Inferior parietal cortex (tissue), 1 donor: ENCODE results near the gene GAST.

ENCODE experiments used
- DNase-seq: peaks from one replicate; pipeline ENCODE4 v3.0.0-alpha.2; 2016; ENCODE audit errors: extremely low spot score

GAST gene

DNA sequence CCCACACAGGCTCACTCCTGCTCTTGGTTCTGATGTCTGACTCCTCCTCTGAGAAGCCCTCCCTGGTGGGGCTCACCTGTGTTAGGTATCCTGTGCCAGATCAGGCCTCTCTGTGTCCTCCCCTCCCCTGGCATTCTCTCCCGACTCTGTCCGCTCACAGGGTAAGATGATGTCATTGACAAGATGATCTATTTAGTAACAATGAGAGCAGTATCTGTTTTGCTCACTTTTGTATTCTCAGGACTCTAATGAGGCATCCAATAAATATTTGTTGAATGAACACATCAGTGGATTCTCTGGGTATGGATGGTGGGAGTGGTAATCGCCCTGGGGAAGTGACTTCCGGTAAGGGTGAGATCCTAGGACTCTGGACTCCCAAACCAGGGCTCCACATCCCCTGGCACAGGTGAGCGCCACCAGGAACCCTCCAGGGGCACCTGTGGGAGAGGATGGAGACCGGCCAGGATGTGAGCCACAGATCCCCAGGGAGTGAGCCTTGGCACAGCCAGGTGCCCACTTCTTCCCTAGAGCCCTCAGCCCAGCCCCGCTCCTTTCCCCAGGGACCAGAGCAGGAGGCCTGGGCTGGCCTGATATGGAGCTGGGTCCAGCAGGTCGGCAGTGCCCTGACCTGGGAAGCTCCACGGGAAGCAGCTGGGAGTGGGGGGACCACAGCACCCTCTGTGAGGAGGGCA is 27.7 kb downstream of the GAST start:
- DNase-seq = no peak

DNA sequence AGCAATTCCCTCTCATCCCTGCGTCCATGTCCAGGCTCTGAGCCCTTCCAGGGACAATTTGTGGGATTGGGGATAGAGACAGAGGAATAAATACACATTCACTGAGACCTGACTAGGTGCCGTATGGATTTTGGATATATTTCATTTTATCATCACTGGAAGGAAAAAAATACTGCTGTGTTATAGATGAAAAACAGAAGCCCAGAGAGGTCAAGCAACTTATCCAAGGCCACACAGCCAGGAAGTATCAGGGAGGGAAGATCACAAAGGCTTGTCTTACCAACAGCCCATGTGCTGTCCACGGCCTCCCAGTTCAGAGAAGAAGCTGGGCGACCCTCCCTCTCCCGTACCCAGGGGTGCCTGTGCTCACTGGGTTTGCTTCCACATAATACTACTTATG is 28.4 kb downstream of the GAST start:
- DNase-seq = no peak

DNA sequence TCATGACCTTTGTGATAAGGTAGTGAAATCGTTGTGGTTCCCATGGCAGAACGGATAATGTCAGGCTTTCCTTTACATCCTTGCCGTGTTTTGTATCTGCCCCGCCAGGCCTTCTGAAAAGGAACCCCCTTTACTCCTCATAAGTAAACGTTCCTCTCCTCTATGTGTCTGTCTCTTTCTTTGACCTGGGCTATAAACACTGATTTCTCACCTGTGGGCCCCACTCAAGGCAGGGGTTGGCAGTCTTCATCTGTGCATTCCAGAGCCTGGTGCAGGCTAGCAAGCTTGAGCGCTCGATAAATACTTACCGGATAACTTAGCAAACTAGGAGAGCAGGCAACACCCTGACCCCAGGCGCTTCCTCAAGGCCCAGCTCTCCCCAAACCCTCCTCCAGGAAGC is 29.6 kb downstream of the GAST start:
- no peak for DNase-seq

DNA sequence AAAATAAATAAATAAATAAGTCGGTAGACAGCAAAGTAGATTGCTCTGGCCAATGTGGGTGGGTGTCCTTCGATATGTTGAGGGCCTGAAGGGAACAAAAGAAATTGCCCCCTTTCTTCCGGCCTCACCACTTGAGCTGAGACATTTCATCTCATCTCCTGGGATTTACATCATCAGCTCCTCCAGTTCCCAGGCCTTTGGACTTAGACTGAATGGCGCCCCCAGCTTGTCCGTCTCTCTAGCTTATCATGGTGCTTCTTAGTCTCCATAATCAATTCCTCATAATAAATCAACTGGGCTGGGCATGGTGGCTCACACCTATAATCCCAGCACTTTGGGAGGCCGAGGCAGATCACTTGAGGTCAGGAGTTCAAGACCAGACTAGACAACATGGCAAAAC is 36.1 kb downstream of the GAST start:
- no peak for DNase-seq

DNA sequence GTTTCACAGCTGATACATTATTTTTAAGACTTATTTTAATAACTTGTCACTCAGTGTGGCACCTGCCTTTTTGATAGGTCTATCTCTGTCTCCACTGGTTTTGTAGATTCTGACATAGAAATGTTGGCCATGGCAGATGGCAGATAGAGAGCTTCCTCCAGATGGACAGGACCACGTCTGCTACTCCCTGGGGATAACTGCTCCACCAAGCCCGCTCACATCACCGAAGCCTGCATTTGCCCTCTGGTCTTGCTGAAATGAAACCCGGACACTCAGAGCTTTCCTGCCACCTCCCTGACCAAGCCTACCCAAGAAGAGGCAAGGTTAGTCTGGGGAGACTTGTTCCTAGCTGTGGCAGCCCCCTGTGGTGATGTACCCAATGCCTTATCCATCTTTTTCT is 38.7 kb downstream of the GAST start:
- no peak for DNase-seq

DNA sequence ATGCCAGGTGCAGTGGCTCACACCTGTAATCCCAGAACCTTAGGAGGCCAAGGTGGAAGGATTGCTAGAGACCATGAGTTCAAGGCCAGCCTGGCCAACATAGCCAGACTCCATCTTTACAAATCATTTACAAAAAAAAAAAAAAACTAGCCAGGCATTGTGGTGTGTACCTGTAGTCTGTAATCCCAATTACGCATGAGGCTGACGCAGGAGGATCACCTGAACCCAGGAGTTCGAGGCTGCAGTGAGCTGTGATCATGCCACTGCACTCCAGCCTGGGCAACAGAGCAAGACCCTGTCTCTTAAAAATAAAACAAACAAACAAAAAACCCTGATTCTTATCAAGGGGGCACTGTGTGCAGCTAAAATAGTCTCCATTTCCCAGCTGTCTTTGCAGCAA is 39.2 kb downstream of the GAST start:
- no peak for DNase-seq

DNA sequence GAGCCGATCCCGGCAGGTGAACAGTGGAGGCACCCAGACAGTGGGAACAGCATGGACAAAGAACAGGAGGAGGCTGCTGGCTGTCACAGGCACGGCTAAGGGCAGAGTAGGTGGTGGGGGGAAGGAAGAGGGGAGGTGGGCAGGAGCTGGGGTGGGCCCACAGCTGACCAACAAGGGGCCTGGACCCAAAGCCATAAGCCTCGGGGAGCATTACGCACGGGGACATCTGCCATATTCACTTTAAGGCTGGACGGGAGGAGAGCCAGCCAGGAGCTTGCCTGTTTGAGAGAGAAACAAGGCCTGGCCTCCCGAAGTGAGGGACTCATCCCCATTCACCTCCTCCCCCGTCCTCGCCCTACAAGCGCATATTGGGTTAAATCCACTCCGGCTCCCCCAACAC is 41.9 kb downstream of the GAST start:
- no peak for DNase-seq

DNA sequence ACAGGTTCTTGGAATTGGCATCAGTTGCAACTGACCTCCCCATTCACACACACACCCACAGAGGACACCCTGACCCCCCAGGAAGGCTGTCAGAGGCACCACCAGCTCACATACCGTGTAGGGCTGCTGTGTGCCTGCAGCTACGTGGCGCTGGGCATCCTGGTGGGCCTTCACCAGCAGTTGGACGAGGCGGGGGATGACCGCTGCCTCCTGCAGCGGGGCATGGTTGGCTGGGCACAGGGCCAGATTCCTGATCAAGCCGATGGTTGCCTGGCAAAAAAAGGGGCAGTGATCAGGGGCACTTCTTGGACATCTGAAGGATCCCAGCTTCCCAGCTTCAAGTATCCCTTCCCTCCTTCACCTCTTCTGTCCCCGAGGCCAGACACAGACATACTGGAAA is 46.5 kb downstream of the GAST start:
- DNase-seq = no peak

DNA sequence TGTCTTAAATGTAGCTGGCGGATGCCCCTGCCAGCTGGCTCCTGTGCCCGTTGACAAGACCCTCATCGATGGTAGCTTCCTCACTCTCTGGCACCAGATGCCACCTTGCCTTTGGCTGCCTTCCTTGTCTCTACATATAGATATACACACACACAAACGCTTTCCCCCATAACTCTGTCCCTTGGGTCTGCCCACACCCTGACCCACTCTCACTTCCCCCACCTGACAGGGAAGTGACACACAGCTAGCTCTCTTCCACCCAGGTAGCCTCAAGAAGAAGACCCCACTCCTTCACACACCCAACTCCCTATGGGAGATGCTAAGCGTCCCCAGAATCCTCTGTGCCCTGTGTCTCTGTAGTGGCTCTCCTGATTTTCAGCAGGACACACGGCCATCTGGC is 48.7 kb downstream of the GAST start:
- DNase-seq = no peak

DNA sequence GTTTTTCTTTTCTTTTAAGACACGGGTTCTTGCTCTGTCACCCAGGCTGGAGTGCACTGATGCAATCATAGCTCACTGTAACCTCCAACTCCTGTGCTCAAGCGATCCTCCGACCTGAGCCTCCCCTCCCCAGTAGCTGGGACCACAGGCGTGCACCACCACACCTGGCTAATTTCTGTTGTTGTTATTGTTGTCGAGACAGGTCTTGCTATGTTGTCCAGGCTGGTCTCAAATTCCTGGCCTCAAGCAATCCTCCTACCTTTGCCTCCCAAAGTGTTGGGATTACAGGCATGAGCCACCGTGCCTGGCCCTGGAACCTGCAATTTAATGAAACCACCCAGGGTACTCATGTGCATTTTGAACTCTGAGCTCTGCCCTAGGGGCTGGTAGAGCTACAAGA is 50.3 kb downstream of the GAST start:
- DNase-seq = no peak

DNA sequence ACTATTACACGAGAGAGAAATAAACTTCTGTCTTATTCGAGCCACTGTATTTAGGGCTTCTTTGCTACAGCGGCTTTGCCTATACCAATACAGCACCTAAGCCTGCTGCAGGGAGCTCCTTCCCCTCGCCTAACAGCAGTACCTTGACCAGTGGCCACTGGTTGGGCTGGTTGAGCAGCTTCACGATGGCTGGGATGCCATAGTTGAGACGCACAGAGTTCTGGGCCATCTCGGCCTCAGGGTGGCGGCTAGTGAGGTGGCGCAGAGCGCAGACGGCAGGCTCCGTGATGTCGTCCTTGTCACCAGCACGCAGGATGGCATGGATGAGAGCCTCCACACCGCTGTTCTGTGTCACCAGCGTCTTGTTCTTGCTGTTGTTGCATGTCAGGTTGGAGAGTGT is 50.7 kb downstream of the GAST start:
- no peak for DNase-seq

DNA sequence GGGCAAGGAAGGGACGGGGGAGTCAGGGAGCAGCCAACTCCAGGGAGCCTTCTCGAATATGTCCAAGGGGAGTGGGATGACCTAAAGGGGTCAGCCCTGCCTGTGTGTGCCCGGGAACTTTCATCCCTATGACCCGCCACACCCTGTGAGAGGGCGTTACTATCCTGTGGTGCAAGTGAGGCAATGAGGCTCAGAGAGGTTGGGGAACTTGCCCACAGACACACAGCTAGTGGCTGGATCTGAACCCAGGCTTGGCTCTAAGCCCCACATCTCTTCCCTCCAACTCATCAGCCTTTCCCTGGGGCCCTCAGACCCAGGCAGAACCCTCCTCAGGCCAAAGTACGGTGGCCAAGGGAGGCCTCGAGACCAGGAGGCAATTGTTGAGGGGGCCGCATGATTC is 51.2 kb downstream of the GAST start:
- no peak for DNase-seq
